AG09309 (cell line): ENCODE results near the gene DPAGT1.

Experiments used
- DNase-seq: peaks from one replicate; pipeline ENCODE4 v3.0.0-alpha.2; 2010; ENCODE audit warnings: low read depth
- H3K4me3 ChIP-seq: 2 replicates; pipeline ENCODE4 v1.5.1; 2011; ENCODE audit warnings: mild to moderate bottlenecking, low read depth, low read length, moderate library complexity; ENCODE audit not compliant: control insufficient read depth
- CTCF ChIP-seq: IDR thresholded peaks from 2 replicates; pipeline ENCODE4 v1.5.1; 2011; ENCODE audit warnings: mild to moderate bottlenecking, low read depth, low read length, inconsistent platforms; ENCODE audit not compliant: insufficient read depth, control insufficient read depth; ENCODE audit errors: missing control alignments

Gene DPAGT1

DNA sequence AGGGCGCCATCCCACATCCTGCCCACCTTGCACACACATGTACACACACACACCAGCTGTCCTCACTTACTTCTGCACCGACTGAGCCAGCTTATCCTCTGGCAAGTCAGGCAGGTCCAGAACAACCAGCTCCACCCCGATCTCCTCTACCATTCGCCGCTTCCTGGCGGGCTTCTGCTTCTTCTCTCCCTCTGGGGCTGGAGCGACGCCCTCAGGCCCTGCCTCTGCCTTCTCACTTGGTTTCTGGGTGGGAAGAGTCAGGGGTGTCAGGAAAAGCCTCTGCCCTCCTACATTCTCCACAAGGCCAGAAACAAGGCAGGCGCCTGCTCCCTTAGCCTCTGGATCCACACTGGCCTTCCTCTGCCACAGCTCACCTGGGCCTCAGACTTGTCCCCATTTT, 53.0 kb downstream of the DPAGT1 start:
- no peak for DNase-seq

DNA sequence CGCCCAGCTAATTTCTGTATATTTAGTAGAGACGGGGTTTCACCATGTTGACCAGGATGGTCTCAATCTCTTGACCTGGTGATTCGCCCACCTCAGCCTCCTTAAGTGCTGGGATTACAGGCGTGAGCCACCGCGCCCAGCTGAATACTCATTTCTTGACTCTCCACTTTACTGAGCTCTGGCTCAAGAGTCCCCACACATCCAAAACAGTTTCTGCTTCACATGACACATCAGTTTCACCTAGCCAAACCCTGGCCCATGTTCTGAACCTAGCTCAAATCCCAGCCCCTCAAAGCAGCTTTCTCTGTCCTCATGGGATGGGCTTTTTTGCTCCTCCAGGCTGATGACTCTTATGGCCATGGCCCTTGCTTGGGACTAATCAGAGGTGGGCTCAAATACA, 54.4 kb downstream of the DPAGT1 start:
- H3K4me3 ChIP-seq = no peak overlapping the region
- TF ChIP-seq CTCF = no peak
- DNase-seq = no peak

More for the DNA sequence above, 53.0 kb downstream of the DPAGT1 start:
- no peak overlapping the region for H3K4me3 ChIP-seq
- no peak for TF ChIP-seq CTCF
